HEK293 (cell line): ENCODE measurements around the gene LMNTD2.

Experiments
- MZF1 ChIP-seq: fragments of 450-650 bp; formaldehyde crosslinking; IDR thresholded peaks from 2 replicates; pipeline ENCODE4 v1.5.1; 2017; ENCODE audit warnings: missing biosample characterization, missing genetic modification characterization, borderline replicate concordance
- TCF7L2 ChIP-seq: IDR thresholded peaks from 2 replicates; pipeline ENCODE4 v1.6.1; 2011; ENCODE audit warnings: low read depth, mild to moderate bottlenecking, inconsistent platforms, low read length, moderate library complexity, borderline replicate concordance
- ZNF16 ChIP-seq: fragments of 450-650 bp; formaldehyde crosslinking; IDR thresholded peaks from 2 replicates; pipeline ENCODE4 v1.5.1; 2016; ENCODE audit warnings: low read depth, missing biosample characterization, missing genetic modification characterization
- TF ChIP-seq, protein P1 (sequence below): fragments of 450-650 bp; formaldehyde crosslinking; IDR thresholded peaks from 2 replicates; pipeline ENCODE4 v1.5.1; 2016; ENCODE audit warnings: missing biosample characterization, missing genetic modification characterization
- TF ChIP-seq, protein P2 (sequence below): fragments of 450-650 bp; formaldehyde crosslinking; IDR thresholded peaks from 2 replicates; pipeline ENCODE4 v1.5.1; 2016; ENCODE audit warnings: missing biosample characterization, missing genetic modification characterization
- TF ChIP-seq, protein P3 (sequence below): fragments of 450-650 bp; formaldehyde crosslinking; IDR thresholded peaks from 2 replicates; pipeline ENCODE4 v1.5.1; 2017; ENCODE audit warnings: missing biosample characterization, mild to moderate bottlenecking, missing genetic modification characterization, moderate library complexity

DNA sequence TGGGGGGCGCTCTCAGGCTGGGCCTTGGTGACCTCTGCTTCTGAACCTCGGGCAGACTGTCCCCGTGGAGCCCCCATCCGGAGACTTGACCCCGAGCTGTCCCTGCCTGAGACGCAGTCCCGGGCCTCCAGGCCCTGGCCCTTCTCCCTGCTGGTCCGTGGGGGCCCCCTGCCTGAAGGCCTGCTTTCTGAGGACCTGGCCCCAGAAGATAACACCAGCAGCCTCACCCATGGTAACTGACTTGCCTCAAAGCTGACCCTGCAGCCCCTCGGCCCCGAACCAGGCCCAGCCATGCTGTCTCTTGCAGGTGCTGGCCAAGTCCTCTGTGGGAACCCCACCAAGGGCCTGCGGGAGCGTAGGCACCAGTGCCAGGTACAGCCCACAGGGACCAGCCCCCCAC lies 8.9 kb downstream of the LMNTD2 start:
- TF ChIP-seq, protein P1, sequence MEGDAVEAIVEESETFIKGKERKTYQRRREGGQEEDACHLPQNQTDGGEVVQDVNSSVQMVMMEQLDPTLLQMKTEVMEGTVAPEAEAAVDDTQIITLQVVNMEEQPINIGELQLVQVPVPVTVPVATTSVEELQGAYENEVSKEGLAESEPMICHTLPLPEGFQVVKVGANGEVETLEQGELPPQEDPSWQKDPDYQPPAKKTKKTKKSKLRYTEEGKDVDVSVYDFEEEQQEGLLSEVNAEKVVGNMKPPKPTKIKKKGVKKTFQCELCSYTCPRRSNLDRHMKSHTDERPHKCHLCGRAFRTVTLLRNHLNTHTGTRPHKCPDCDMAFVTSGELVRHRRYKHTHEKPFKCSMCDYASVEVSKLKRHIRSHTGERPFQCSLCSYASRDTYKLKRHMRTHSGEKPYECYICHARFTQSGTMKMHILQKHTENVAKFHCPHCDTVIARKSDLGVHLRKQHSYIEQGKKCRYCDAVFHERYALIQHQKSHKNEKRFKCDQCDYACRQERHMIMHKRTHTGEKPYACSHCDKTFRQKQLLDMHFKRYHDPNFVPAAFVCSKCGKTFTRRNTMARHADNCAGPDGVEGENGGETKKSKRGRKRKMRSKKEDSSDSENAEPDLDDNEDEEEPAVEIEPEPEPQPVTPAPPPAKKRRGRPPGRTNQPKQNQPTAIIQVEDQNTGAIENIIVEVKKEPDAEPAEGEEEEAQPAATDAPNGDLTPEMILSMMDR (tag by site-specific recombination): no peak
- TF ChIP-seq ZNF16 (tag by site-specific recombination) (no peak), TCF7L2 (no peak), MZF1 (tag by site-specific recombination) (no peak)
- TF ChIP-seq, protein P2, sequence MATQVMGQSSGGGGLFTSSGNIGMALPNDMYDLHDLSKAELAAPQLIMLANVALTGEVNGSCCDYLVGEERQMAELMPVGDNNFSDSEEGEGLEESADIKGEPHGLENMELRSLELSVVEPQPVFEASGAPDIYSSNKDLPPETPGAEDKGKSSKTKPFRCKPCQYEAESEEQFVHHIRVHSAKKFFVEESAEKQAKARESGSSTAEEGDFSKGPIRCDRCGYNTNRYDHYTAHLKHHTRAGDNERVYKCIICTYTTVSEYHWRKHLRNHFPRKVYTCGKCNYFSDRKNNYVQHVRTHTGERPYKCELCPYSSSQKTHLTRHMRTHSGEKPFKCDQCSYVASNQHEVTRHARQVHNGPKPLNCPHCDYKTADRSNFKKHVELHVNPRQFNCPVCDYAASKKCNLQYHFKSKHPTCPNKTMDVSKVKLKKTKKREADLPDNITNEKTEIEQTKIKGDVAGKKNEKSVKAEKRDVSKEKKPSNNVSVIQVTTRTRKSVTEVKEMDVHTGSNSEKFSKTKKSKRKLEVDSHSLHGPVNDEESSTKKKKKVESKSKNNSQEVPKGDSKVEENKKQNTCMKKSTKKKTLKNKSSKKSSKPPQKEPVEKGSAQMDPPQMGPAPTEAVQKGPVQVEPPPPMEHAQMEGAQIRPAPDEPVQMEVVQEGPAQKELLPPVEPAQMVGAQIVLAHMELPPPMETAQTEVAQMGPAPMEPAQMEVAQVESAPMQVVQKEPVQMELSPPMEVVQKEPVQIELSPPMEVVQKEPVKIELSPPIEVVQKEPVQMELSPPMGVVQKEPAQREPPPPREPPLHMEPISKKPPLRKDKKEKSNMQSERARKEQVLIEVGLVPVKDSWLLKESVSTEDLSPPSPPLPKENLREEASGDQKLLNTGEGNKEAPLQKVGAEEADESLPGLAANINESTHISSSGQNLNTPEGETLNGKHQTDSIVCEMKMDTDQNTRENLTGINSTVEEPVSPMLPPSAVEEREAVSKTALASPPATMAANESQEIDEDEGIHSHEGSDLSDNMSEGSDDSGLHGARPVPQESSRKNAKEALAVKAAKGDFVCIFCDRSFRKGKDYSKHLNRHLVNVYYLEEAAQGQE (tag by site-specific recombination): no peak
- TF ChIP-seq, protein P3, sequence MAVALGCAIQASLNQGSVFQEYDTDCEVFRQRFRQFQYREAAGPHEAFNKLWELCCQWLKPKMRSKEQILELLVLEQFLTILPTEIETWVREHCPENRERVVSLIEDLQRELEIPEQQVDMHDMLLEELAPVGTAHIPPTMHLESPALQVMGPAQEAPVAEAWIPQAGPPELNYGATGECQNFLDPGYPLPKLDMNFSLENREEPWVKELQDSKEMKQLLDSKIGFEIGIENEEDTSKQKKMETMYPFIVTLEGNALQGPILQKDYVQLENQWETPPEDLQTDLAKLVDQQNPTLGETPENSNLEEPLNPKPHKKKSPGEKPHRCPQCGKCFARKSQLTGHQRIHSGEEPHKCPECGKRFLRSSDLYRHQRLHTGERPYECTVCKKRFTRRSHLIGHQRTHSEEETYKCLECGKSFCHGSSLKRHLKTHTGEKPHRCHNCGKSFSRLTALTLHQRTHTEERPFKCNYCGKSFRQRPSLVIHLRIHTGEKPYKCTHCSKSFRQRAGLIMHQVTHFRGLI: no peak
